ENCODE results near the gene SNX3.
A peak's percentile ranks its signal among the peaks of the same experiment; 100 is the strongest.

- TF ChIP-seq CTCF (IDR thresholded peaks at IDR 0.05) = peak; percentile 62
- no peak for TF ChIP-seq EZH2 (IDR thresholded peaks at IDR 0.05)
- peak; percentile 65 for TF ChIP-seq EZH2phosphoT487 (IDR thresholded peaks at IDR 0.05)
These were observed 85.1 kb downstream of the SNX3 start for GRCh38 chr6:108175592-108176279.

Measured in neural progenitor cell (in vitro differentiated cells).